T-helper 9 cell (primary cell): Measurements from ENCODE around the gene TANC1.

ENCODE experiments used
- DNase-seq: peaks from one replicate; pipeline ENCODE4 v3.0.0-alpha.2; 2020

Gene TANC1

GRCh38 chr2:158996378-158996993, 28.0 kb downstream of the TANC1 start:
- no peak for DNase-seq

GRCh38 chr2:158997037-158997790, 28.8 kb downstream of the TANC1 start:
- no peak for DNase-seq

- DNase-seq = no peak
Observed at GRCh38 chr2:158998551-158999248, 30.3 kb downstream of the TANC1 start.

GRCh38 chr2:158999458-158999857, 31.0 kb downstream of the TANC1 start:
- DNase-seq = no peak

GRCh38 chr2:159000072-159000471, 31.6 kb downstream of the TANC1 start:
- no peak for DNase-seq

GRCh38 chr2:159002462-159003111, 34.1 kb downstream of the TANC1 start:
- DNase-seq = no peak

- no peak for DNase-seq
Observed at GRCh38 chr2:159003555-159003954, 35.1 kb downstream of the TANC1 start.

GRCh38 chr2:159004849-159005248, 36.4 kb downstream of the TANC1 start:
- no peak for DNase-seq

- no peak for DNase-seq
Observed at GRCh38 chr2:159009940-159010339, 41.5 kb downstream of the TANC1 start.

GRCh38 chr2:159010340-159010739, 41.9 kb downstream of the TANC1 start:
- DNase-seq = no peak

- DNase-seq = no peak
Observed at GRCh38 chr2:159010963-159011362, 42.5 kb downstream of the TANC1 start.

GRCh38 chr2:159012142-159012541, 43.7 kb downstream of the TANC1 start:
- DNase-seq = no peak

GRCh38 chr2:159013103-159013502, 44.7 kb downstream of the TANC1 start:
- no peak for DNase-seq

GRCh38 chr2:159015174-159015573, 46.7 kb downstream of the TANC1 start:
- DNase-seq = no peak

- no peak for DNase-seq
Observed at GRCh38 chr2:159015823-159016222, 47.4 kb downstream of the TANC1 start.

- DNase-seq = no peak
Observed at GRCh38 chr2:159017837-159018236, 49.4 kb downstream of the TANC1 start.

GRCh38 chr2:159019021-159019420, 50.6 kb downstream of the TANC1 start:
- no peak for DNase-seq

- DNase-seq = no peak
Observed at GRCh38 chr2:159022019-159022418, 53.6 kb downstream of the TANC1 start.

GRCh38 chr2:159026170-159026569, 57.7 kb downstream of the TANC1 start:
- no peak for DNase-seq

- DNase-seq = no peak
Observed at GRCh38 chr2:159028776-159029175, 60.3 kb downstream of the TANC1 start.

GRCh38 chr2:159029936-159030335, 61.5 kb downstream of the TANC1 start:
- no peak for DNase-seq

GRCh38 chr2:159030674-159031380, 62.4 kb downstream of the TANC1 start:
- DNase-seq = no peak

- no peak for DNase-seq
Observed at GRCh38 chr2:159032146-159032545, 63.7 kb downstream of the TANC1 start.
